Neutrophil (primary cell): ENCODE results near the gene MTMR6.

Experiments used
- H3K27ac ChIP-seq: fragments of 200-600 bp; sonication (generic); 2 replicates; pipeline ENCODE4 v1.5.1; 2016; ENCODE audit warnings: mild to moderate bottlenecking, moderate library complexity
- H3K27me3 ChIP-seq: fragments of 200-600 bp; sonication (generic); 2 replicates; pipeline ENCODE4 v1.6.0; 2016; ENCODE audit warnings: mild to moderate bottlenecking
- H3K36me3 ChIP-seq: fragments of 200-600 bp; sonication (generic); 2 replicates; pipeline ENCODE4 v1.5.1; 2017
- H3K4me1 ChIP-seq, 2 experiments: fragments of 200-600 bp in 1 of 2; sonication (generic) in 1 of 2; 1 replicate in 1 of 2; 2 replicates in 1 of 2; pipeline versions ENCODE4 v1.5.1 to v1.6.1; 2013 to 2016; ENCODE audit warnings: low read depth in 1 of 2, low read length in 1 of 2, mild to moderate bottlenecking in 1 of 2, moderate library complexity in 1 of 2; ENCODE audit not compliant: control insufficient read depth in 1 of 2, insufficient read depth in 1 of 2
- H3K4me3 ChIP-seq, 2 experiments: fragments of 200-600 bp in 1 of 2; sonication (generic) in 1 of 2; 1 replicate in 1 of 2; 2 replicates in 1 of 2; pipeline ENCODE4 v1.5.1; 2013 to 2016; ENCODE audit warnings: low read depth in 1 of 2, low read length in 1 of 2, mild to moderate bottlenecking in 1 of 2, moderate library complexity in 1 of 2
- H3K9me3 ChIP-seq: fragments of 200-600 bp; sonication (generic); 2 replicates; pipeline ENCODE4 v1.5.1; 2016
- CTCF ChIP-seq: fragments of 200-600 bp; sonication (generic); IDR thresholded peaks from 2 replicates; pipeline ENCODE4 v1.5.1; 2016; ENCODE audit warnings: antibody characterized with exemption

The MTMR6 gene

GRCh38 chr13:25231517-25231916, 55.8 kb downstream of the MTMR6 start:
- Histone ChIP-seq H3K36me3 (no peaks in the 10 kb centered on the region), H3K9me3 (no peaks in the 10 kb centered on the region), H3K27ac (no peak overlapping the region), H3K27me3 (peaks cover 85% of the 10 kb centered on the region), H3K4me3 (no peak overlapping the region), H3K4me1 (peaks cover 0 to 5% of the 10 kb centered on the region in 2 experiments)
- TF ChIP-seq CTCF: no peak

GRCh38 chr13:25227690-25228089, 59.6 kb downstream of the MTMR6 start:
- Histone ChIP-seq H3K4me3 (no peak overlapping the region), H3K9me3 (no peaks in the 10 kb centered on the region), H3K36me3 (no peaks in the 10 kb centered on the region), H3K27ac (no peak overlapping the region), H3K27me3 (peaks cover 100% of the 10 kb centered on the region), H3K4me1 (peaks cover 0 to under 1% of the 10 kb centered on the region in 2 experiments)
- TF ChIP-seq CTCF: no peak

GRCh38 chr13:25225970-25226369, 61.3 kb downstream of the MTMR6 start:
- no peak overlapping the region for H3K27ac ChIP-seq
- H3K9me3 ChIP-seq: no peaks in the 10 kb centered on the region
- H3K4me1 ChIP-seq: peaks cover 0 to 7% of the 10 kb centered on the region in 2 experiments
- no peak for TF ChIP-seq CTCF
- peaks cover 100% of the 10 kb centered on the region for H3K27me3 ChIP-seq
- no peak overlapping the region for H3K4me3 ChIP-seq
- no peaks in the 10 kb centered on the region for H3K36me3 ChIP-seq

- Histone ChIP-seq H3K27ac (no peak overlapping the region), H3K36me3 (no peaks in the 10 kb centered on the region), H3K27me3 (peaks cover 83% of the 10 kb centered on the region), H3K9me3 (no peaks in the 10 kb centered on the region), H3K4me1 (peaks cover 17 to 25% of the 10 kb centered on the region in 2 experiments), H3K4me3 (no peak overlapping the region)
- TF ChIP-seq CTCF: no peak
Measured at GRCh38 chr13:25224151-25224550, 63.1 kb downstream of the MTMR6 start.

- Histone ChIP-seq H3K36me3 (no peaks in the 10 kb centered on the region), H3K4me3 (no peak overlapping the region), H3K9me3 (no peaks in the 10 kb centered on the region), H3K27ac (no peak overlapping the region), H3K27me3 (peaks cover 69% of the 10 kb centered on the region), H3K4me1 (peaks cover 31 to 39% of the 10 kb centered on the region in 2 experiments)
- TF ChIP-seq CTCF: no peak
Measured at GRCh38 chr13:25222740-25223139, 64.5 kb downstream of the MTMR6 start.

GRCh38 chr13:25218019-25218418, 69.3 kb downstream of the MTMR6 start:
- no peak for TF ChIP-seq CTCF
- Histone ChIP-seq H3K27me3 (peaks cover 61% of the 10 kb centered on the region), H3K4me3 (no peak overlapping the region), H3K36me3 (no peaks in the 10 kb centered on the region), H3K4me1 (peaks cover 37 to 48% of the 10 kb centered on the region in 2 experiments), H3K27ac (peak overlapping the region; percentile 76), H3K9me3 (no peaks in the 10 kb centered on the region)
